ENCODE measurements around the gene SDF4.

SDF4 gene

DNA sequence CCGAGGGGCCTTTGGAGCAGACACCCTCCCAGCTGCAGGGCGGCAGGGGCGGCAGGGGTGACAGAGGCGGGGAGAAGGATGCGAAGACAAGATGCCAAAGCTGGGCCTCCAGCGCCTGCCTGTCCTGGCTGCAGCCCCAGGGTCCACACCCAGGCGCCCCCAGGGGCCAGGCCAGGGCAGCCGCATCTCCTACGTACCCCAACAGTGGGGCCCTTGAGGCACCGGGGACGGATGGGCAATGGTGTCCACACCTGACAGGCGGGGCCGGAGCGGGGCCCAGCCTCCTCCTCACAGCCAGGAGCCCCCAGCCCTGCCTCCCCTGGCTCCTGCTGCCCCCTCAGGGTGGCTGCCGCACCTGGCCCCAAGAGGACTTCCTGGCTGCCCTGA is 7.4 kb upstream of the SDF4 start:
- Histone ChIP-seq H3K9ac (ENCODE audit: low read length) (no peak overlapping the region), H3K9me3 (ENCODE audit: control insufficient read depth, low read length) (no peaks in the 10 kb centered on the region), H3K36me3 (ENCODE audit: control insufficient read depth, insufficient read depth, low read length) (no peaks in the 10 kb centered on the region), H3K4me1 (ENCODE audit: control insufficient read depth, insufficient read depth, low read length) (peaks cover 28% of the 10 kb centered on the region), H3K4me3 (ENCODE audit: low read length) (no peak overlapping the region), H3K27me3 (ENCODE audit: control insufficient read depth, insufficient read depth, low read length) (peaks cover 40% of the 10 kb centered on the region)

DNA sequence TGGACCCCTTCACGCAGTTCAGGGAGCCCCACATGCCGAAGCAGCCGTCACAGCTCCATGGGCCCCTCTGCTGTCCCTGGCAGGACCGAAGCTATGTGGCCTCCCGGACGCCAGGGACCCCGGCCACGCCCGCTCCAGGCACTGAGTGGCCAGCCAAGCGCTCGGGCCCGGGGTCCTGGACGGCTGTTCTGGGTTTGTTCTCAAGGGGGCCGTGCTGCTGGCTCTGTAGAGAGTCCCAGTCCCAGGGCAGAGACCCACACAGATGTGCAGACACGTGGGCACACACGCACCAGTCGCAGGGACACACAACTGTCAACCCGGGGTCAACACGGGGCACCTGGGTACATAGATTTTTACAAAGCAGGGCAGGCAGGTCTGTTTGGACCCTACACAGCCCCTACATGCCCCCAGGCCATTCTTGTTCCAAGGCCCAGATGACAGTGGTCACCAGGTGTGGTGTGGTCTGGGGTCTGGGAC is 6.9 kb upstream of the SDF4 start:
- no peak overlapping the region for H3K4me3 ChIP-seq (ENCODE audit: low read length)
- H3K9ac ChIP-seq (ENCODE audit: low read length), result no peak overlapping the region
- peaks cover 23% of the 10 kb centered on the region for H3K4me1 ChIP-seq (ENCODE audit: control insufficient read depth, insufficient read depth, low read length)
- H3K27me3 ChIP-seq (ENCODE audit: control insufficient read depth, insufficient read depth, low read length), result peaks cover 40% of the 10 kb centered on the region
- no peaks in the 10 kb centered on the region for H3K36me3 ChIP-seq (ENCODE audit: control insufficient read depth, insufficient read depth, low read length)
- no peaks in the 10 kb centered on the region for H3K9me3 ChIP-seq (ENCODE audit: control insufficient read depth, low read length)

DNA sequence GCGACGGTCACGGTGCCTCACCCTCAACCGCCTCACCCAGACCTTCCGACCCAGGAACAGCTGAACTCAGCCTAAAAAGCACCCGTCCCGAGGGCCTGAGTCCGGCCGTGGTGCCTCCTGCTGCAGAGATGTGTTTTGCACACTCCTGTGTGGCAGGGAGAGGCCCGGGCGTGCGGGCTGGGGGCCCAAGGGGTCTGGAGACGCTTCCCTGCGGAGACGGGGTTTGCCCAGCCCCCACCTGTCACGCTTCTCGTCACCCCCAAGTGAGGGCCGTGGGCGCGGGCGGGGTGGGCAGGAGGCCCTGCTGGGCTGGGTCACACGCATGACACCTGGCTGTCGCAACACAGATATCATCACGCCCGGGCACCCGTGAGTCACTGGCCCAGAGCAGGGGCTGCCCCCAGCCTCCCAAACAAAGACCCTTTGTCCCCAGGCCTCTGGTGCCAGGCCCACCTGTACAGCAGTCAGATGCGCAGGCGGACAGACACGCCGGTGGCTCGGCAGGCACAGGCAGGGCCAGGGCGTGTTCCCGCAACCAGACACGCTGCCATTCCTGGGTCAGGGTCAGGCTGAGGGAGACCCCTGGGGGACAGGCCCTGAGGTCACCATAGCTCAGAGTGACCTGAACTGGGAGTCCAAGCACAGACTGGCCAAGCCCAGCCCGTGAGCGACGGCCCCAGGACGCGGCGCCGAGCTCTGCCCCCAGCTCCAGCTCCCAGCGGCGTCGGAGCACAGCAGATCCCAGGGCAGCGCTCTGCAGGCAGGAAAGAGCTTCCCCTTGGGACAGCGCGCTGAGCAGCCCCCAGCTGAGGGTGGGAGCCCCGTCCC is 6.3 kb upstream of the SDF4 start:
- H3K4me3 ChIP-seq (ENCODE audit: low read length), result no peak overlapping the region
- H3K9ac ChIP-seq (ENCODE audit: low read length), result peak overlapping the region; percentile 17
- peaks cover 40% of the 10 kb centered on the region for H3K27me3 ChIP-seq (ENCODE audit: control insufficient read depth, insufficient read depth, low read length)
- H3K36me3 ChIP-seq (ENCODE audit: control insufficient read depth, insufficient read depth, low read length), result no peaks in the 10 kb centered on the region
- H3K4me1 ChIP-seq (ENCODE audit: control insufficient read depth, insufficient read depth, low read length), result peaks cover 28% of the 10 kb centered on the region
- H3K9me3 ChIP-seq (ENCODE audit: control insufficient read depth, low read length), result no peaks in the 10 kb centered on the region

DNA sequence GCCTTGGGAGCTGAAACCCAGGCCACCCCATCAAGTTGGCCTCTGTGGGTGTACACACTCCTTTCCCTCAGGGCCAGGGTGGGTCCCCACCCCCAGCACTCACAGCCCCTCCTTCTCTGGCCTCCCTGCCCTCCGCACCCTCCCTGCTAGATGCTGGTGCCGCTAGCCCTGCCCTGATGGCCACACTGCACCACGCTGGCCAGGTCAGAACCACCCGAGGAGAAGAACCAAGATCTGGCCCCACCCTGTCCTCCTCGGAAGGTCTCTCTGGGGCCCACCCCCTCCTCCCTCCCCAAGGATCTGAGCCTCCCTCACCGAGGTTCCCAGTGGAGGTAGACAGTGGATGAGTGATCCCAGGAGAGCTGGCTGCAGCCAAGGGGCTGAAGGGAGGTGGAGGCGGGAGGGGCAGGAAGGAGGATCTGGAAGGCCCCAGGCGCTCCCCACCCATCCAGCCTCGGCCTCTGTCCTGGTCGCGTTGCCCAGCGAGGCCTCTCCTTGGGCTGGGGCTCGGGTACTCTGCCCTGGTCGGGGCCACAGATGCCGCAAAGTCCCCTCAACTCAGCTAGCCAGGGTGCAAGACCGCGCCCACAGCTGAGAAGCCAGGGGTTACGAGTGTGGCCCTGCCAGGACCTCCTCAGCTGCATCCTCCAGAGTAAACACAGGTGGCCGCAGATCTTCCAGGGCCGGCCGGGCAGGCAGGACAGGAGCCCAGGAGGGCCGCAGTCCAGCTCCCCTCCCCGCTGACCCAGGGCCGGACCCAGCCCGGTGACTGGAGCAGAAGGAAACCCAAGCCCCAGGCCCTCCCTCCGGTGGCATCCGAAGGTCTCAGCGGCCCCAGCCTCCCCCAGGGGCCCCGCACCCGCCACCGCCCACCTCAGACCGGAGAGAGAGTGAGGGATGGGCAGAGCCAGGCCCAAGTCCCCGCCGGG is 5.4 kb upstream of the SDF4 start:
- H3K9ac ChIP-seq (ENCODE audit: low read length), result peak overlapping the region; percentile 17
- H3K9me3 ChIP-seq (ENCODE audit: control insufficient read depth, low read length), result no peaks in the 10 kb centered on the region
- peaks cover 40% of the 10 kb centered on the region for H3K27me3 ChIP-seq (ENCODE audit: control insufficient read depth, insufficient read depth, low read length)
- peaks cover 34% of the 10 kb centered on the region for H3K4me1 ChIP-seq (ENCODE audit: control insufficient read depth, insufficient read depth, low read length)
- H3K4me3 ChIP-seq (ENCODE audit: low read length), result no peak overlapping the region
- no peaks in the 10 kb centered on the region for H3K36me3 ChIP-seq (ENCODE audit: control insufficient read depth, insufficient read depth, low read length)

DNA sequence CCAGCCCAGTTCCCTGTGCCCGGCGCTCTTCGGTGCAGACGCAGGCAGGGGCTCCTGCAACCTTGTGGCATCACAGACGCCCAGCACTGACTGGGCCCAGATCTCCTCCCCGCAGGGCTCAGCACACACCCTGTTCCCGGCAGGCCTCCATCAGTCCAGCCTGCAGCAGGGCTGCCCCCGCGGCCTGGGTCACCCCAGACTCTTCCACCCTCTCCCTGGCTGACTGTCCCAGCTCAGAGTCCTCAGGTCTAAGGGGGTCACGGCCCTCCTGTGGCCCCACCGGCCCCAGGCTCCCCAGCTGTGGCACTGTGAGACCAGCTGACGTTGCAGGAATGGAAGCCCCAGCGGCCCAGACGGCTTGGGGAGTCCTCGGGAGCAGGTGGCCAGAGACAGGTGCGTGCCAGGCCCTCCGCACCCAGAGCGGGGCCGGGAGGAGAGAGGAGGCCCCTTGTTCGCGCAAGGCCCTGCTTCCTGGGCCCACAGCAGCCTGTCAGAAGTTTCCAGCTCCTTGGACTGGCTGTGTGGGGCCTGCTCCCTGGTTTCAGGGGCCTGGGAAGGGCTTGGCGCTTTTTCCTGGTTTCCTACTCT is 4.5 kb upstream of the SDF4 start:
- H3K9ac ChIP-seq (ENCODE audit: low read length), result no peak overlapping the region
- peaks cover 34% of the 10 kb centered on the region for H3K4me1 ChIP-seq (ENCODE audit: control insufficient read depth, insufficient read depth, low read length)
- peaks cover 40% of the 10 kb centered on the region for H3K27me3 ChIP-seq (ENCODE audit: control insufficient read depth, insufficient read depth, low read length)
- H3K36me3 ChIP-seq (ENCODE audit: control insufficient read depth, insufficient read depth, low read length), result no peaks in the 10 kb centered on the region
- no peaks in the 10 kb centered on the region for H3K9me3 ChIP-seq (ENCODE audit: control insufficient read depth, low read length)
- H3K4me3 ChIP-seq (ENCODE audit: low read length), result no peak overlapping the region

DNA sequence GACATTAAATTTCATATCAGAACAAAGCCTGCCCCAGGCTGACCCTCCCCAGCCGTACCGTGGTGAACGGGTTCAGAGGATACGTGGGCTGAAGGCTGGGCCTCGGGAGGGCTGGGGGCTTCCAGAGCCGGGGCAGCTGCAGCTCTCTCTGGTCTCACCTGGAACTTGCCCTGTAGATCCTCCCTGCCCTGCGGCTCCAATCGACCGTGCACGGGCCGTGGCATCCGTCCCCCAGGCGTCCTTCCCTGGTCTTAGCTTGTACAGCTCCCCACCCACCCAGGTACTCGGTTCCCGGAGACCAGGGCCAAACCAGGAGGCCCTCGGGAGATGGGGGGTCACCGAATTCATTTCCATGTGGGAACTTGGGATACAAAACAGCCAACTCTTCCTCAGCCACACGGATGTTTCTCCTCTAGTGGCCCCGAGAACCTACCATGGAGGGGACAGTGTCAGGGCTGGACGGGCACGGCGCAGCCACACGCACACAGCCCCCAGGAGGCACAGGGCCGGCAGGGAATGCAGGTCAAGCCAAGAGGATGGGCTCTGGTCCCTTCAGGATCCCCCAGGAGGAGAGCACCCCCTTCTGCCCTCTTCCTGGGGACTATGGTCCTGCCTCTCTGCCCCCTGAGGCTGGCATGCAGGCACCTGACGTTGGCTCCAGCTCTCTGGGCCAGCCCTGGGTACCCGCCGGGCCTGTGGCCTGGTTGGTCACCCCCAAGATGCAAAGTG is 3.4 kb upstream of the SDF4 start:
- H3K4me3 ChIP-seq (ENCODE audit: low read length), result no peak overlapping the region
- H3K9me3 ChIP-seq (ENCODE audit: control insufficient read depth, low read length), result no peaks in the 10 kb centered on the region
- H3K27me3 ChIP-seq (ENCODE audit: control insufficient read depth, insufficient read depth, low read length), result peaks cover 39% of the 10 kb centered on the region
- H3K36me3 ChIP-seq (ENCODE audit: control insufficient read depth, insufficient read depth, low read length), result no peaks in the 10 kb centered on the region
- no peak overlapping the region for H3K9ac ChIP-seq (ENCODE audit: low read length)
- H3K4me1 ChIP-seq (ENCODE audit: control insufficient read depth, insufficient read depth, low read length), result peaks cover 37% of the 10 kb centered on the region

DNA sequence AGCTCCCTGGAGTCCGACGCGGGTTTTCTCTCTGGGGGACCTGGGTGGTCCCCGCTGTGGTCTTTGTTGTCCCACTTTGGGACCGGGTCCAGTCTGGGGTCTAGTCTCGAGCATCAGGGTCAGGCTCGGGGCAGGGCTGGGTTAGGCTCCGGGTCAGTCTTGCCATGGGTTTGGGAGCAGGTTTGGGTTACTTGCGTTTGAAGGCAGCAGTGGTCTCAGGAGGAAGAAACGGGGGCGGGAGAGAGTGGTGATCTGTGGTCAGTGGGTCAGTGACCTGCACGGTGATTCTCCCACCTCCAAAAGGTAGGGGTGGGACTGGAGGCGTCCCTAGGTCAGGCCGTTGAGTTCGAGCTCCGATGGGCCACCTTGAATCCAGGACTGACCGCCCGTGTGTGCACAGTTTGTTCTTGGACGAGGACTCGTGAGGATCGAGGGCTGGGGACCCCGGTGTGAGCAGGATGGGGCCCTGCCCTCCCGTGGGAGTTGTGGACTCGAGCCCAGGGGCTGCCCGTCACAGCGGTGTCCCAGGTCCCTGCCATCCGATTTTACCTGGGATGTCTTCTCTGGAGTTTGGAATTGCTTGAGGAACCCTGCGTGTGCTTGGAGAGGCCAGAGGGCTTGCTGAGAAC is 2.5 kb upstream of the SDF4 start:
- H3K9ac ChIP-seq (ENCODE audit: low read length), result no peak overlapping the region
- no peak overlapping the region for H3K4me3 ChIP-seq (ENCODE audit: low read length)
- H3K27me3 ChIP-seq (ENCODE audit: control insufficient read depth, insufficient read depth, low read length), result peaks cover 30% of the 10 kb centered on the region
- H3K36me3 ChIP-seq (ENCODE audit: control insufficient read depth, insufficient read depth, low read length), result no peaks in the 10 kb centered on the region
- no peaks in the 10 kb centered on the region for H3K9me3 ChIP-seq (ENCODE audit: control insufficient read depth, low read length)
- H3K4me1 ChIP-seq (ENCODE audit: control insufficient read depth, insufficient read depth, low read length), result peaks cover 38% of the 10 kb centered on the region

DNA sequence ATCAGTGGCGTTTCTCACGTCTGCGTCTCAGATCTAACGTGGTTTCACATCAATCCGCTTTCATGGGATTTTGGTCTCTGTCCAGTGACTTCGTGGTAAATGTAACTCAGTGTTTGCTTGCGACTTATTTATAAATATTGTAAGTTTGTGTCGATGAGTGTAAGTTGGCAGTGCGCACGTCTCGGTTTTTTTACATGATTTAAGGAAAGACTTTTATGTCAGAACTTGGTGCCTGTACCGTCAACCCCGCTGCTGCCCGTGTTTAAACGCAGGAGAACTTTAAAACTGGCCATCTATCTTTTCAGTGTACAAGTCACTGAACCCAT is 1.7 kb upstream of the SDF4 start:
- no peaks in the 10 kb centered on the region for H3K9me3 ChIP-seq (ENCODE audit: control insufficient read depth, low read length)
- peaks cover 22% of the 10 kb centered on the region for H3K27me3 ChIP-seq (ENCODE audit: control insufficient read depth, insufficient read depth, low read length)
- no peak overlapping the region for H3K4me3 ChIP-seq (ENCODE audit: low read length)
- H3K9ac ChIP-seq (ENCODE audit: low read length), result no peak overlapping the region
- no peaks in the 10 kb centered on the region for H3K36me3 ChIP-seq (ENCODE audit: control insufficient read depth, insufficient read depth, low read length)
- H3K4me1 ChIP-seq (ENCODE audit: control insufficient read depth, insufficient read depth, low read length), result peaks cover 37% of the 10 kb centered on the region

DNA sequence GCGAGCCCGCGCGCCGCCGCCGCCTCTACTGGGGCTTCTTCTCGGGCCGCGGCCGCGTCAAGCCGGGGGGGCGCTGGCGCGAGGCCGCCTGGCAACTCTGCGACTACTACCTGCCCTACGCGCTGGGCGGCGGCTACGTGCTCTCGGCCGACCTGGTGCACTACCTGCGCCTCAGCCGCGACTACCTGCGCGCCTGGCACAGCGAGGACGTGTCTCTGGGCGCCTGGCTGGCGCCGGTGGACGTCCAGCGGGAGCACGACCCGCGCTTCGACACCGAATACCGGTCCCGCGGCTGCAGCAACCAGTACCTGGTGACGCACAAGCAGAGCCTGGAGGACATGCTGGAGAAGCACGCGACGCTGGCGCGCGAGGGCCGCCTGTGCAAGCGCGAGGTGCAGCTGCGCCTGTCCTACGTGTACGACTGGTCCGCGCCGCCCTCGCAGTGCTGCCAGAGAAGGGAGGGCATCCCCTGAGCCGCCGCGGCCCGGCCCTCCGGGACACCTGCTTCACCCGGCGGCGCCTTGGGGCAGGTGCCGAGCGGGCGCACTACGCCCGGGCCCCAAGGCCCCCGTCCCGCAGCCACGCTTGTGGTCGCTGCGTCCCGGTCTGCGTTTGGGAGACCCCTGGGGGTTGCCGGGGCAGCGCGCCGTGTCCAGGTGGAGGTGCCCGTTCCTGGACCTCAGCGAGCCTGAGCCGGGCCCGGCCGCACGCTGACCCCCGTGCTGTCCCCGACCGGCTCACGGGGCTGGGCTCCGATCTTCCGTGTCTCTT is 1.2 kb upstream of the SDF4 start:
- H3K4me3 ChIP-seq (ENCODE audit: low read length), result no peak overlapping the region
- peaks cover 31% of the 10 kb centered on the region for H3K4me1 ChIP-seq (ENCODE audit: control insufficient read depth, insufficient read depth, low read length)
- peaks cover 17% of the 10 kb centered on the region for H3K27me3 ChIP-seq (ENCODE audit: control insufficient read depth, insufficient read depth, low read length)
- H3K9me3 ChIP-seq (ENCODE audit: control insufficient read depth, low read length), result no peaks in the 10 kb centered on the region
- H3K36me3 ChIP-seq (ENCODE audit: control insufficient read depth, insufficient read depth, low read length), result no peaks in the 10 kb centered on the region
- no peak overlapping the region for H3K9ac ChIP-seq (ENCODE audit: low read length)

DNA sequence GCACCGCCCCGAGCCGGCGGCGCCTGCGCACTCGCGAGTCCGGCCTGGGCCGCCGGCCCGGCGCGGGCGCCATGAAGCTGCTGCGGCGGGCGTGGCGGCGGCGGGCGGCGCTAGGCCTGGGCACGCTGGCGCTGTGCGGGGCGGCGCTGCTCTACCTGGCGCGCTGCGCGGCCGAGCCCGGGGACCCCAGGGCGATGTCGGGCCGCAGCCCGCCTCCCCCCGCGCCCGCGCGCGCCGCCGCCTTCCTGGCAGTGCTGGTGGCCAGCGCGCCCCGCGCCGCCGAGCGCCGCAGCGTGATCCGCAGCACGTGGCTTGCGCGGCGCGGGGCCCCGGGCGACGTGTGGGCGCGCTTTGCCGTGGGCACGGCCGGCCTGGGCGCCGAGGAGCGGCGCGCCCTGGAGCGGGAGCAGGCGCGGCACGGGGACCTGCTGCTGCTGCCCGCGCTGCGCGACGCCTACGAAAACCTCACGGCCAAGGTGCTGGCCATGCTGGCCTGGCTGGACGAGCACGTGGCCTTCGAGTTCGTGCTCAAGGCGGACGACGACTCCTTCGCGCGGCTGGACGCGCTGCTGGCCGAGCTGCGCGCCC is 501 bp upstream of the SDF4 start, which contains the start of gene B3GALT6:
B3GALT6 (plus strand) TSS at position 30 of the 588 bp plus-strand sequence; CDS start at position 72, 42 bp downstream.
- H3K36me3 ChIP-seq (ENCODE audit: control insufficient read depth, insufficient read depth, low read length), result no peaks in the 10 kb centered on the region
- no peaks in the 10 kb centered on the region for H3K9me3 ChIP-seq (ENCODE audit: control insufficient read depth, low read length)
- H3K9ac ChIP-seq (ENCODE audit: low read length), result peak within 1 kb of the TSS; percentile 91
- H3K4me3 ChIP-seq (ENCODE audit: low read length), result peak within 1 kb of the TSS; percentile 97
- peaks cover 10% of the 10 kb centered on the region for H3K27me3 ChIP-seq (ENCODE audit: control insufficient read depth, insufficient read depth, low read length)
- H3K4me1 ChIP-seq (ENCODE audit: control insufficient read depth, insufficient read depth, low read length), result peaks cover 25% of the 10 kb centered on the region
